Stimulated activated CD4-positive, alpha-beta T cell treated with anti-CD3 and anti-CD28 coated beads, Interleukin-4, amount 100 ng/mL, for 24 hours (primary cell): ENCODE results near the gene MYO1H.

Experiments used
- DNase-seq: peaks from one replicate; pipeline ENCODE4 v3.0.0-alpha.2; 2020

MYO1H gene

DNA sequence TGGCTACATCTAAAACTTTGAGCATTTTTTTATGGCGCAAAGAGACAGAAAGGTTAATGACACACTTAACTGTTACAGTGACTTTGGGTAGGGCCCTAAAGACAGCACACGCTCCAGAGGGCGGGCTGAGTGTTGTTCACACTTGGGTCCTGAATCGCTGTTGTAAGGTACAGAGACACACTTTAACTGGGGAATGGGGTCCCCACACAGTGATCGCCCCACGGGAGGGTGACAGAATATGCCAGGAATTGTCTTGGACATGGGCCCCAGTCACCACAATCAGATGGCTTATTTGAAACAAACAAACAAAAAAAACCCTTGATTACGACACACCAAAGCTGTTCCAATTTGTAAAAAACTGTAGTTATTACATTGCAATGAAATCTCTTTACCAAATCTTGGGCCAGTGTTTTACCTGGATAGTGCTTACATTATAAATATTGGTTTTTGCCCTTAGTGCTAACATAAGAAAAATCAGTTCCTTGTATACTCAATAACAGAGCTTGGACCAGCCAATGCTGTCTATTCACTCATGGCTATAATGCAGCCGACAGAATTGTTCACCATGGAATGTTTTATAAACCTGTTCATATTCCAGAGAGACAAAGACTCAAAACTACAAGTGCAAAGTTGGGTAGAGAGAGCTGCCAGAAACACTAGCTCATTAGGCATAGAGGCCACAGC lies 101.1 kb downstream of the MYO1H start:
- no peak for DNase-seq

DNA sequence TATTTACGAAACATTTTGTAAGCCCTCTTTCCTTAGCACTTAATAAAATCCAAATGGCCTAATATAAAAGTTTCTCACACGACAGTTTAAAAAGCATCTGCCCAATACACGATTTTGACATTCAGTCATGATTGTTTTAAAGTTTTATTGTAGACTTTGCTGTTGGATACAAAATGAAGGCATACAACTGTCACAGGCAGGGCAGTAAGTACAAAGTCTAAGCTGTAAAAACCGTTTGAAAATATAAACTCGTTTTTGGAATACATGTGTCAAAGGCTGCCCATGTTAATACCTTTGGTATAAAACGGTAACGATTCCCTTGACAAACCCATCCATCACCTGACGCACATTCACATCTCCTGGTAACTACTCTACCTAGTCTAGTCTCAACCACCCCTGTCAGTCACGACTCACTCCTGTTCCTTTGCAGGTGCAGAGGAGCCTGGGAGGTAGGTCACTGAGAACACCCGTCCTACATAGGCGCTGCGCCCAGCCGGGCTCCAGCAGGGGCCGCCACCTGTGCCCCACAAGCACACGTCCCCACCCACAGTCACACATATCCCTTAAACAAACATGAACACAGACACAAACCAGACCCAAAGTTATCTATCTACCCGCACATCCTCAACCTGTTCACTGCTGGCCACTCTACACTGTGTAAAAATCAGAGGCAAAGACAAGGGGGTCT lies 102.3 kb downstream of the MYO1H start:
- no peak for DNase-seq

DNA sequence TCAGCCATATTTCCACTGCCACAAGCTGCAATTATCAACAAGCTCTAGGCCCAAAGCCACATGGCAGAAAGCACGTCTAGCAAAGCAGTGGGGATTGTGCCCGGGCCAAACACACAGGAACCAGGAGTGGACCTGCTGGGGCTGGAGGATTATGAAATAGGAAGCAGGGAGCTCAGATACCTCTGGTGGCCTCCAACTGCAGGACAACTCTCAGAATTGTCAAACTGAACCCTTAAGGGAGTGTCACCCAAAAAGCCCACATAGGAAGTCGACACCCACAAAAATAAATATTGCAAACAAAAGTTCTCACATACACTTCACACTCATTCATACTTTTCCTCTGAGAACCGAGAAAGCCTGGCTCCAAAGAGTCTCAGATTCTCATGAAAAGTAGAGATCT lies 103.3 kb downstream of the MYO1H start:
- DNase-seq, result no peak

DNA sequence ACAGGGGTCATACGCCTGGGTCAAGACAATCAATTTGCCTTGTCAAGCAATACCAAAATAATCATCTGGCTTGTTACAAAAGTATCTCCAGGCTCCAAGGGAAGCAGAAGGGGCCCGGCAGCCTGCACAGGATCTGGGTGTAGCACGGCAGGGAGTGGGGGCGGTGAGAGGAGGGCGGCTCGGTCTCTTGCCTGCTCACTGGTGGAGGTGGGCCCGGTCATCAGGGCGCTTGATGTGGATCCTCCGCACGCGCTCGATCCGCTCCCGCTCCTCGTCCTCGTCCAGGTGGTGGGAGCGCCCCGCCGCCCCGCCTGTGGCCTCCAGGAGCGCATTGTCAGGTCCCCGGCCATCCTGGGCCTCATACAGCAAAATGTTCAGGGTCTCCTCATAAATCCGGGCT lies 103.7 kb downstream of the MYO1H start:
- DNase-seq, result no peak

DNA sequence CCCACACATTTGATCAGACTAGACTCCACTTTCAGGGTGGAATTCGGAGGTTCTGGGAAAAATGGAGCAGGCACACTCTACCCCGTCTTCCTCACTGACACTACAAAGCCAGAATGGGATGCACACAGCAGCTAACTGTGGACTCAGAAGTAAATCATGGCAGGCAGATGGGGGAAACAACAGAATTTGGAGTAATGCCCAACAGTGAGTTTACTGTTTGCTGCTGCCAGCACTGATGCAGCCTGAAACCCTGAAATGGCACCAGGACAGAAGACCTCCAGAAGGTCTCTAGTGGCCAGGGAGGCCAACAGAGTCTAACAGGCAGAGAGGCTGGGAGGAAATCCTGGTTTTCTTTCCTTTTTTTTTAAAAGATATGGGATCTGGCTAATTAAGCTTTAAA lies 104.8 kb downstream of the MYO1H start:
- DNase-seq, result no peak

DNA sequence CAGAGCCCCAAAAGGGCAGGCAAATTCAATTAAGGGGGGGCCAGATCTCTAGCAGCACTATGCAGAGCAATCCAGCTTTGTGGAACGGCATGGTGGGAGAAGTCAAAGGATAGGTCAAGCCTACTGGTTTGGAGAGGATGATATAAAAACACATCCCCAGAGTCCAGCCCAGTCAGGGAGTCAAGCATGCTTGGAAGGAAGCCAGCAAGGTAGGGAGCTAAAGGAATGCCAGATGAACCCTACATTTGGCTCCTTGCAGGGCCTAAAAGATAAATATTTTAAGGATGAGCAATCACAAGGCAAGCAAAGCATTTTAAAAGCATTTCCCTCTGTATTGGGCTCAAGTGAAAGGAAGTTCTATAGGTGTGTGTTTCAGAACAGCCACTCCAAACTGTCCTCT lies 108.0 kb downstream of the MYO1H start:
- DNase-seq, result no peak

DNA sequence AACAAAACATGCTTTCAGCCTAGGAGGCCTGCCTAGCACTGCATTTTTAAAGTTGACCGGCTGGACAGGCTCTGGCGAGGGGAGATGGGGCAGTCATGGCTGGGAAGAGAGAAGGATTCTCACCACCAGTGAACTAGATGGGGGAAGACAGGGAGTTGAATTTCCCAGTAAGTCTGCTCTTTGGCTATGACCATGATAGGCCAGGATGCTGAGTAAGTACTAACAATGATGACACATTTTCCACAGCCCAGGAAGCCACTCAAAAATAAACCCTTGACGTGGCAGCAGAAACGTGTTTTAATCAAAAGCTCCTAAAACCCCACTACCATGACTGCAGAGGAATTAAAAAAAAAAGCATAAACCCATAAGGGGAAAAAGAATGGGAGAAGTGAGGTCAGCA lies 110.4 kb downstream of the MYO1H start:
- no peak for DNase-seq

DNA sequence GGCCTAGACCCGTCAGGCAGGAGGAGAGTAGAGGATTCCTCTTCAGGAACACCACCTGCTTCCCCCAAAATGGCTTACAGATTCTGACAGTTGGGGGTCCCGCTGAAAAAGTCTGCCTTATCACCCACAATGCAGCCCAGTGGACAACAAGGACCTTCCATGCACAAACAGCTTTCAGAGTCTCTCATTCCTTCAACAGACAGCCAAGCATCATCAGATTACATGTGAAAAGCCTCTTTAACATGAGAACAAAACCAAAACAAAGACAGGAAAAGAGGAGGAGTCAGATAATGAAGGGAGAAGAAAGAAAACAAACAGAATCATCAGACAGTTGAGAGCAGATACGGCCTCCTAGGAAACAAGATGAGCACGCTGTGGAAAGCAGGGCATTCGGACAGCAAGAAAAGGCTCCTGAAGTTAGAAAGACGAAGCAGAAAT lies 111.1 kb downstream of the MYO1H start:
- DNase-seq, result no peak

DNA sequence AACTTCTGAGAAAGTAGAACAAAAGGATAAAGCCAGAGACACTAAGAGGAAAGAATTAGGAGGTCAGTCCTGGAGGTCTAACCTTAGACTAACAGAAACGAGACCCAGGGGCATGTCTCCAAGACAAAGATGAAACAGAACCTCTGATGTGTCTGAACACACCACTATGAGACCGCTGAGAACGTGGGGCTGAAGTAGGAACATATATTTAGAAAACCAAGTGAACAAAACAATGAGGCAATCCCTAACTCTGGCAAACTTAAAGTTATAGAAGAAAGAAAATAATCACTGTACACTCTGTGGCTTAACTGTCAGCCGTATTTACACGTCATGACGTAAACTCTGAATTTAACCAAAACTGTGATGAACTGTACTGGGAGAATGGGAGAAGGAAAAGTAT lies 111.5 kb downstream of the MYO1H start:
- no peak for DNase-seq

DNA sequence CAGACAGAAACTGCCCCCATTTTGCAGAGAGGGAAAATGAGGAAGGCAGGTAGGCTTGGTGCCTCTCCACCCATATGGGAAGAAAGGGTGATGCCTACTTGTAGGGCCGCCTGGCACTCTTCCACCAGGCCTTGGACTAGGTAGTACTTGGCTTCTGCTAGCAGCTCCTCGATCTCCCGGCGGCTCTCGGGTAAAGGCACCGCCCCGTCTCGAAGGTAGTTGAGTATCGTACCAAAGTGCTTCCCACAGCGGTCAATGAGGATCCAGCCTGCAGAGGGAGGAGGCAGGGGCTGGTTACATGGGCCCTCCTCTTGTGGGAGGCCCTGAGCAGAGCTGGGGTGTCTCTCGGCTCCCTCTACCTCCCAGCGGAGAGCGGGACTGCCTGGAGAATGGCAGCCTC lies 112.8 kb downstream of the MYO1H start:
- DNase-seq, result no peak

DNA sequence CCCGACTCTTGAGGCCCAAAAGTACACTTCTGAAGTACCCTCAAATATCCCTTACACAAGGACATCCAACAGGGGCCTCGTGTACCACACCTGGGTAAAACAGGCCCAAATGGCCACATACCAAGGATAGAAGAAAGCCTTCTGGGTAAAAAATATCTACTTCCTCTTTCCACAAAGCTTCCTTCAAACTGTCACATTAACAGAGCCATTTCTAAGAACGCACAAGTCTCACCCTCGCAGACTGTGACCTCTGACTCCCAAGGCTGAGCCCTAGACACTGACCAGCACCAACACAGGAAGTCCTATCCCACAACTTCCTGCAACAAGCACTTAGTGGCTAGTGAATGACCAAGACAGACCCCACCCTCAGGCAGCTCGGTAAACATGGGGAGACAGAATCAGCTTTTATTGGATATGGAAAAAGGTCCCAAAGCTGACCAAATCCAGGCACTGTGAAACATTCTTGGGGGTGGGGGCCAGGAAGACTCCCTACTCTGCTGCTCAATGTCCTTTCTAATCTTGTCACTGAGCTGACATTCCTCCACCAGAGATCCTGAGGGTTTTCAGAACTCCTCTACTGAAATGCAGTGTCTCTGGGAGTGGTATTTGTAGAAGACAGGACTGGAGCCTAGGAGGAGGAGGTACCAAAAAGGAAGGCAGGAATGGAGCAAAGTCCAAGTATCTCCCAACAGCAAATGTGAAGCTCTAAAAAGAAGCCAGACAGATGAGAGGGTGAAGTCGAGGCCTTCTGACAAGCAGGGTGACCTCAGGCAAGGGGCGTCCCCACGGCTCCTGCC lies 113.5 kb downstream of the MYO1H start:
- no peak for DNase-seq

DNA sequence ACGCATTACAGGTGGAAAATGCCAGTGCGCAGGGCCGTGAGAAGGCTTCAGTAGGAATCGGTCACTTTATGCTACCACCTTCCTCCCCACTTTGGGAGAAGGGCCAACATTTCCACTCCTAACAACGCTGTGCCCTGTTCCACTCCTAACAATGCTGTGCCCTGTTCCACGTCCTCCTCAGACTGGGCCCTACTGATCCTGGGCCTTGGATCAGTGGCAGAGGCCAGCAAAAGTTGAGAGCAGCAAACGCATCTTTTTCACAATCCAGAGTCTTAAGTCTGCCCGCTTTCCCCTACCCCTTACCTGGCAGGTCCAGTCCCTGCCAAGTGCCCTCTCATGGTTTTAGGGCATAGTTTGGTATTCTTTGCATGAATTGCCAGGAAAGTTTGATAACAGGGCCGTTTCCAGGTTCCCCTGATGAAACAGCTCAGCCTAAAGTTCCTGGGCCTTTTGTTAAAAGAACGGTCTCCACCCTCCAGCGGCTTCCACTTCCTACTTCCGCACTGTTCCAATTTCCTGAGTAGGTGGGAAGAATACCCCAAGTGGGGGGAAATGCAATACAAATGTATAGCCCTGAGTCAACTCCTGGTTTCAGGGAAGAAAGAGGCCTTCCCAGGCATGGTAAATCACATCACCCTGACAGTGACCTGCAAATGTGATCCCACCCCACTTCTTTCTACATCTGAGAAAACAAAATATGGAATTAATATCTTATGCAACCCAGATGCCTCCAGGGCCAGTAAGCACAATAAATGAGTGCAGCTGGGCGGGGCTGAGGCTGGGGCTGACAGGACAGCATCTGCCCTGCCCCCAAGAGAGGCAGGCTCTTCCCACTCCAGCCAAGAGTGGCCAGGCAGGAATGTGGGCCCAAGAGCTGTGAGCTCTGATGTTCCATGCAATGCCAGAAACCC lies 114.4 kb downstream of the MYO1H start:
- no peak for DNase-seq

DNA sequence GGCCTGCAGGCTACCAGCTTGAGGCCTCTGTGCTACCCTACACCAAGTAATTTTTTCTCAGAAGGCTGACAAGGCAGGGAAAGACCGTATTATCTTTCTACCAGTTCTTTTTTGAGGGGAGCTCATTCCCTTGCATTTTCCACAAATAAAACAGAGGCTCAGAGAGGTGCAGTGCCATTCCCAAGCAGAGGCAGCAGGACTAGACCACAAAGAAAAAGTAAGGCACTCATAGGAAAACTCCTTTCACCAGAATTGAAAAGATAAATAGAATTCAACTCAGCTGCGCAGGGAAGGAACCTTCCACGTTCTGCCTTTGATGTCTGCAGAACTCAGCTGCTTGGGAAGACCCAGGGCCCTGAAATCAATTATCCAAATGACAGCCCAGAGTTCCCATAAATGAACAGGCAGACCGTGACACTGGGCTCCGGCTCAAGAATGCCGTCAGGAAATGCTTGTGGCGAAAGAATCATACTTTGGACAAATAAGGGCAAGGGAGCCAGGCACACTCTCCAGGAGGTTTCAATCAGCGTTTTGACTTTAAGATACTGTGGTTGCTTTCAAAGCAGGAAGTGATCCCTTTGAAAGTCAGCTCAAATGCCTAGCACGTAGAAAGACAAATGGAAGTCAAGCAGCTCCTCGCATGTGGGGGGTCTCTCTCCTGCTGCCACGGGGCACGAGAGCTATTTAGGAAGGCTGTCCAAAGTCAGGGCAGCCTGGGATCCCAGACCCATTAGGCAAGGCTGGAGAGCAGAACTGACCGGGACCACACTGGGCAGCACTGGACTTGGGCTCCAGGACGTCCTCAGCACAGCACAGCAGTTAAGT lies 115.4 kb downstream of the MYO1H start:
- no peak for DNase-seq

DNA sequence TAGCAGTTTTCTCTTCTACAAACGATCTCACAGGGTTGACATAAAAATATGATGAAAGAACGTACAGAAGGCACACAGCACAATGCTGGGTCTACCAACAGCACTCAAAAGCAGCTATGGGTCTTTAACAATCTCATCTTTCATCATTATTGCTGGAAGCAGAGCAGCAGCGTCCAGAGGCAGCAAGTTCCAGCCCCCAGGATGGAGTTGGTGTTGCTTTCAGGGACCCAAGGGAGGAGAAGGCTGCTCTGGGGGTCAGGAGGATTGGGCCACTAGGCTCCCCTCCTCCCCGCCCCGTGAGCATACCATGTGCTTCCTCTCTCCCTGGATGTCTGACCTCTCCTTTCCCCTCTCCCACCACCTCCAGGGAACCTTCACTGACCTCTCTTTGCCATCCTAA lies 116.1 kb downstream of the MYO1H start:
- DNase-seq, result no peak

DNA sequence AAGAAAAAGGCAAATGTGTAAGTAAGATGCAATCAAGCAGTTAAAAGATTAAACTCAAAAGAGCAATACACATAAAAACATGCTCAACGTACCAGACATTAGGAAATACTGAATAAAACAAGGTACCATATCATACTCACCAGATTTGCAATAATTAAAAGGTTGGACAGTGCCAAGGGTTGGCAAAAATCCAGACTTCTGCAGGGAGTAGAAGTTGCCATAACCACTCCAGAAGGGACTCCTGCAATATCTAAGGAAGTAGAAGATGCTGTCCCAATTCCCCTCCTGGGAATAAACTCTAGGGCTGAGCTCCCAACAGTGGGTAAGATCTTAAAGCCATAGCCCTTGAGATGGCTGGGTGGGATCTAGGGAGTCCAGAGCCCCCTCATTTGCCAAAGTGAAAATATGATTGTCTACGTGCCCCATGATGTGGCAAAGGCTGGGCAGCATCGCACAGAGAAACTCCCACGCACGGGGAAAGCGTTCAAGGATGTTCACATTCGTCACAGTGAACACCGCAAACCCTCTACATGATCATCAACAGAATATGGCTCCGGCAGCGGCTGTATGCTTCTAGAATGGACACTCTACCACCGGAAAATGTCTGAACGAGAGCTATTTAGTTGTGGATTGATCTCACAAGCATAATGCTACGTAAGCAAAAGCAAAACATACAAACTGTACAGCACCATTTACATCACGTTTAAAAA lies 117.1 kb downstream of the MYO1H start:
- DNase-seq, result no peak

DNA sequence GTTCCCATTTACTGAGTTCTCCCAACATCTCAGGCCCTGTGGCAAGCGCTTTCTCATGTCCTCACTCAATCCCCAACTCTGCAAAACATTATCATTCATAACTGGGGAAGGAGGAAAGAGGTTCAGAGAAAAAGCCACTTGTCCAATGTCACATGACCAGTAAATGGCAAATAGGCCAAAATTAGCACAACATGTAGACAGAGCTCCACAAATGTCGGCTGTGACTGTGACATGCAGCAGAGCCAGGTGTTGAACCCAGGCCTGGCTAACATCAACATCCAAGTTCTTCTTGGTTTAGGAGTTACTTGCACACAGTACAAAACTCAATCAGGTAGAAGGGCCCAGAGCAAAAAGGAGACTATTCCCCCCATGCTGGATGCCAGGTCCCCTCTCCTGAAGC lies 118.6 kb downstream of the MYO1H start:
- no peak for DNase-seq

DNA sequence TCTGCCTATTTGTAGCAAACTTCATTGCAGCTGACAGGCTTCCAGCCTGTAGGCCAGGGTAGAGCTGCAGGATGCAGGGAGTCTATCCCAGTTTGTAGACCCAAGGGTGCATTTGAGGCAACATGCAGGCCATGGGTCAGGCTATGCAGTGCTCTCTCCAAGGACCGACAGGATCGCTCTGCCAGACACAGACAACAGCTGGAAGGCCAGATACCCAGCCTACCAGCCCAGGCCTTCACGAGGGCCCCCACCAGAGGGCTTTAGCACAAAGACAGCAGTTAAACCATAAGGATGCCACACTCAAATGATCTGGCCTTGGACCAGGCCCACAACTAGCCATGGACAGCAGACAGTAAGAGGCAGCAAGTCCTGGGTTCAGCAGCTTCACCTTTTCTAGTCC lies 119.1 kb downstream of the MYO1H start:
- no peak for DNase-seq

DNA sequence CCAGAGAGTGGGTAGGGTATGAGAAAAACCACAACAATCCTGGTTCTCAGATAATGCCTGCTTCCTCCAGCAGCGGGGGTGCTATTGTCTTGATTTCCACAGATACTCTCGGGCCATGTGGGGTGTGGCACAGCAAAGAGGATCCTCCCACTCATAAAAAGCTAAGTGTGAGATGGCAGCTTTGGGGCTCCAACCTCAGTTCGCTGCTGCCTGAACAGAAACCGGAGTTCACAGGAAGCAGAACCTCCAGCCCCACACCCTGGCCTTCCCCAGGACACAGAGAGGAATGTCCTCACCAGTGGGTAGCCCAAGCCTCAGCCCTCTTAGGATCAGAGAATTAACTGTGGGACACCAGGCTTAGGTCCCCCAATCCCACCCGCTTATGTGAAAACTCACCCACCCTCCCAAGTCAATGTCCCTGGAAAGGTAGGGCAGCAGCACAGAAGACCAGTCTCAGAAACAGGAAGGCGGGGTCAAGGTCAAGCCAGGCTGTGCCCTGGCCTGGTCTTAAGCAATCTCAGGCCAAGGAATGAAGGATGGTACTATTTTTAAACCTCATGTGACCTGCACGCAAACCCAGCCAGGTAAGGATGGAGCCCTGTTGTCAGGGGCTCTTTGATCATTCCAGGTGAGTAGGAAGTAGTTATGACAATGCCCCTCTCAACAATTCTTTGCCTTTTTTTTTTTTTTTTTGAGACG lies 120.4 kb downstream of the MYO1H start:
- no peak for DNase-seq

DNA sequence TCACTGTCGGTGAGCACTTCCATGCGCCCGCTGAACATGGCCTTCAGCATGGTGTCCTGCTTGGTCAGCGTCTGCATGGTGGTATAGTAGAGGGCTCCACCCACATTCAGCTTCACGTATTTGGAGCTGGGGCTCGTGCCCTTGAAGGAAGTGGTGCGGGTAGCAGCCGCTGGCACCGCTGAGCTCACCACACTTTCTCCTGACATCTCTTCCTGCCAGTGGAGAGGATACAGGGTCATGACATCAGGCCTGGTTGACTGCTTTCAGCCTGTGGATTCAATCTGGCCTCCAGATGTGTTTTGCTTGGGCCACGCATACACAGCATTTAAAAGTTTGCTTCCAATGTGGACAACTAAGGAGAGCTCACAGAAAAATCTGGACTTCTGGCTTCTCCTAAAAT lies 121.8 kb downstream of the MYO1H start:
- DNase-seq, result no peak

DNA sequence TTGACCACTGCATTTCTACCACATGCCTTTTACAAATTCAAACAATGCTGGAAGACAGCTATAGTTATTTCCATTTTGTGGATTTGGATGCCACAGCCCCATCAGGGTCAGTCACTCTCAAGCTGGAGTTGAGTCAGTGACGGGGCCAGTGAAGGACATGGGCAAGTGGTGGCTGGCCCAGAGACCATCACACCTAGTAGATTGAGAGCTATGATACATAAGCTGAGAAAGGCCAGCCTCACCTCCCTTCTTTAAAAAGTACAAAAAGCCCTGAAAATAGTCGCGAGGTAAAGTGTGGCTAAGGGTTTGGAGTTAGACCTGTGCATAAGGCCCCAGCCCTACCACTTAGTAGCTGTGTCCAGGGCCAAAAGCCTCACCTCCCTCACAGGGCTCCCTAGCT lies 125.3 kb downstream of the MYO1H start:
- no peak for DNase-seq
